NCI-H460 (cell line): ENCODE data around the gene STKLD1. TPM values are rescaled to one million over a fixed set of nuclear protein-coding genes. Genes with fewer than 3 reads are reported as not detected.
"Not testable (repeated sequence)": the region's sequence is repeated elsewhere in the genome, so short reads cannot be mapped to it uniquely, and the experiment has no call there.

Experiments used
- DNase-seq: peaks from one replicate; pipeline ENCODE4 v3.0.0-alpha.2; 2016; ENCODE audit warnings: low read depth; ENCODE audit errors: extremely low read depth
- polyA plus RNA-seq: library from polyadenylated mRNA; depleted of rRNA; stranded (reverse); fragments of >200 nt; gene quantifications from 2 replicates; pipeline ENCODE4 v1.2.3, GENCODE V29; 2014; cell fraction: nucleus; rRNA removed
- total RNA-seq: library from RNA; depleted of rRNA; stranded (reverse); fragments of >200 nt; shearing (Covaris generic); gene quantifications from 2 replicates; pipeline ENCODE4 v1.2.3, GENCODE V29; 2014; rRNA removed

Gene STKLD1
- total RNA-seq, result 0.59 TPM in 1 of 2 replicates, not detected in the other
- 0.56 TPM in 1 of 2 replicates, not detected in the other for polyA plus RNA-seq

- DNase-seq, result peak; percentile 94
Observed at GRCh38 chr9:133375724-133376654, at the start of gene STKLD1, which contains the start of gene SURF4. Gene STKLD1, plus strand, starts transcription at chr9:133376366. Its CDS starts 108 bp downstream, at chr9:133376474. Gene SURF4, minus strand, starts transcription at chr9:133376060. Its CDS starts 91 bp downstream, at chr9:133375969.

- DNase-seq, result not testable (repeated sequence)
Observed at GRCh38 chr9:133327021-133327420, 49.1 kb upstream of the STKLD1 start.

GRCh38 chr9:133327834-133328484 is 48.2 kb upstream of the STKLD1 start:
- no peak for DNase-seq

GRCh38 chr9:133329306-133330156 is 46.6 kb upstream of the STKLD1 start:
- not testable (repeated sequence) for DNase-seq

GRCh38 chr9:133331221-133331620 is 44.9 kb upstream of the STKLD1 start:
- no peak for DNase-seq

GRCh38 chr9:133331641-133332380 is 44.4 kb upstream of the STKLD1 start:
- no peak for DNase-seq

- no peak for DNase-seq
Observed at GRCh38 chr9:133332381-133332730, 43.8 kb upstream of the STKLD1 start.

- no peak for DNase-seq
Observed at GRCh38 chr9:133333011-133333410, 43.2 kb upstream of the STKLD1 start.

GRCh38 chr9:133333566-133333965 is 42.6 kb upstream of the STKLD1 start:
- no peak for DNase-seq

- no peak for DNase-seq
Observed at GRCh38 chr9:133334161-133334560, 42.0 kb upstream of the STKLD1 start.

- not testable (repeated sequence) for DNase-seq
Observed at GRCh38 chr9:133334888-133335287, 41.3 kb upstream of the STKLD1 start.

GRCh38 chr9:133335924-133336811 is 40.0 kb upstream of the STKLD1 start, which contains the start of gene SURF6:
Gene SURF6, minus strand, starts transcription at chr9:133336188. Its CDS starts 56 bp downstream, at chr9:133336132.
- peak; percentile 88 for DNase-seq

GRCh38 chr9:133339641-133340040 is 36.5 kb upstream of the STKLD1 start:
- DNase-seq, result no peak

GRCh38 chr9:133340256-133340655 is 35.9 kb upstream of the STKLD1 start:
- DNase-seq, result no peak

GRCh38 chr9:133340916-133341315 is 35.2 kb upstream of the STKLD1 start:
- no peak for DNase-seq

GRCh38 chr9:133341369-133342068 is 34.6 kb upstream of the STKLD1 start:
- DNase-seq, result no peak

- DNase-seq, result no peak
Observed at GRCh38 chr9:133342069-133342406, 34.1 kb upstream of the STKLD1 start.

GRCh38 chr9:133342570-133342969 is 33.6 kb upstream of the STKLD1 start:
- no peak for DNase-seq
